ENCODE measurements around the gene KLHL25.

KLHL25 gene

DNA sequence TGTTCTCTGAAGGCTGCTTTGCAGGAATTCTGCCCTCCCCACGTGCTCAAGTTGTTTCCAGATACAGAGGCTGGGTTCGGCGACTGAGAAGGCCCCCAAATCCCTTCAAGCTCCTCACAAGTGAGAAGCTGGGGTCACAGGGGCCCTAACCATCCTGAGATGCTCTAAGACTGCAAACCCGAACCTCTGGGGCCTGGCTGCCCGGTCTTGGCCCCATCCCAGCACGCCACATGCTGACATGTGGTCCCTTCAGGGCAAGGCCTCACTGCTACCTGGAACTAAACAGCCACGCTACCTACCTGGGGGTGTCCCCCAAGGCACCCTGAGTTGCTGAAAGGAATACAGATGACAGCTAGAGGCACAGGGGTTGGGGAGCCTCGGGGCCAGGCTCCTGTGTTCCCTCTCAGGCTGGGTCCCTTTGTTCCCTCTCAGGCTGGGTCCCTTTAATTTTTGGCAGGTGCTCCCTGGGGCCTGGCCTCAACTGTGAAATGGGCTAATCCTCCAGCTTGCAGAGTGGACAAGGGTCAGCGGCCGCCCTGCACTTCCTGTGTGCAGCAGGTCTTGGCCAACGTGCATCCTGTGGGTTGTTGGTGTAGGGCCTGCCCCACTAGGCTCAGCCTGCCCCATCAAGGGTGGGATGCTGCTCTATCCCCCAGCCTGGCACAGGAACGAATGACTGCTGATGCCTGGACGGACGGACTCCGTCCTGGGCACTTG is 32.5 kb downstream of the KLHL25 start:
- H3K27me3 ChIP-seq (ENCODE audit: control insufficient read depth, insufficient read depth, low read length): no peaks in the 10 kb centered on the region
- no peak overlapping the region for H3K4me2 ChIP-seq (ENCODE audit: low read length)
- no peaks in the 10 kb centered on the region for H3K79me2 ChIP-seq
- no peaks in the 10 kb centered on the region for H3K9me3 ChIP-seq (ENCODE audit: control insufficient read depth, low read length)
- TF ChIP-seq CTCF (IDR thresholded peaks at IDR 0.05): no peak
- no peak overlapping the region for H3K4me3 ChIP-seq (ENCODE audit: low read depth, low read length)
- no peaks in the 10 kb centered on the region for H3K4me1 ChIP-seq
- H3K36me3 ChIP-seq (ENCODE audit: control insufficient read depth, insufficient read depth, low read length): no peaks in the 10 kb centered on the region
- H3K27ac ChIP-seq: no peak overlapping the region
- no peak overlapping the region for H3K9ac ChIP-seq
- H2AFZ ChIP-seq: no peak overlapping the region

GRCh38 chr15:85761635-85762034 is 33.1 kb downstream of the KLHL25 start:
- H3K36me3 ChIP-seq (ENCODE audit: control insufficient read depth, insufficient read depth, low read length): no peaks in the 10 kb centered on the region
- no peaks in the 10 kb centered on the region for H3K27me3 ChIP-seq (ENCODE audit: control insufficient read depth, insufficient read depth, low read length)
- H3K4me2 ChIP-seq (ENCODE audit: low read length): no peak overlapping the region
- no peak overlapping the region for H3K9ac ChIP-seq
- no peak overlapping the region for H2AFZ ChIP-seq
- H3K27ac ChIP-seq: no peak overlapping the region
- H3K9me3 ChIP-seq (ENCODE audit: control insufficient read depth, low read length): no peaks in the 10 kb centered on the region
- no peak for TF ChIP-seq CTCF (IDR thresholded peaks at IDR 0.05)
- no peak overlapping the region for H3K4me3 ChIP-seq (ENCODE audit: low read depth, low read length)
- H3K4me1 ChIP-seq: no peaks in the 10 kb centered on the region
- H3K79me2 ChIP-seq: no peaks in the 10 kb centered on the region

DNA sequence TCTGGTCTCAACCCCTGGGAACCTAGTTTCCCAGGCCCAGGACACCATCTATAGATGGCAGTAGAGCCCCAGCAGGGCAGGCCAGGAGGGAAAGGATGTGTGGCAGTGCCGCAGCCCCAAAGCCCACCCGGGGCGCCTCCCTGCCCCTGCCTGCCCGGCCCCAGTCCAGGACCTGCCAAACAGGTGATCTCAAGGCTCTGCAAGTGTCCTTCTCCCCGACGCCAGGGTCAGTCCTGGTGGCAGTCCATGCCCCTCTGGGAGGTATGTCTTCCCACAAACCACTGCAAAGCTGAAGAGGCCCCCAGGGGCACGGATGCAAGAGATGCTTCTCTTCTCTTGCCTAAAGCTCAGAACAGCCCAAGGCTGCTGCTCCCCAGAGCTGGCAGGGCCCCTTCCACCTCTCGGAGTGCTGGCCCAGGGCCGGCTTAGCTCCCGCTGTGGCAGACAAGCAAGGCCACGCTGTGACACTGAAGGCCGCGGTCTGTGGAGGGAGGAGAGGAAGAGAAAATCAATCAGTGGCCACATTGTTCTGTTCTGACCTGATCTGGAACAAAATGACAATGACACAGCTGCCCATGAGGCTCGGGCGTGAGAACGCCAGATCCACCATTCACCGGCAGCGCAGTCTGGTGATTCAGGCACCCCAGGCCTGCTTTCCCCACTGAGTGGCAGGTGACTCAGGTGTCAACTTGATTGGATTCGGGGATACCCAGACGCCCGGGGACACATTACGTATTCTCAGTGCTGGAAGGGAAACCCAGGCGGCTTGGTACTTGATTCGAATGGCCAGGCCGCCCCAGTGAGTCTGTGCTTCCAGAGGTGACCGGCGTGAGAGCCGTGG is 34.0 kb downstream of the KLHL25 start:
- TF ChIP-seq CTCF (IDR thresholded peaks at IDR 0.05): no peak
- no peak overlapping the region for H3K27ac ChIP-seq

GRCh38 chr15:85760049-85760448 is 34.7 kb downstream of the KLHL25 start:
- Histone ChIP-seq H3K9ac (no peak overlapping the region), H3K27ac (no peak overlapping the region), H3K4me2 (ENCODE audit: low read length) (no peak overlapping the region), H3K79me2 (no peaks in the 10 kb centered on the region), H3K27me3 (ENCODE audit: control insufficient read depth, insufficient read depth, low read length) (no peaks in the 10 kb centered on the region), H3K4me3 (ENCODE audit: low read depth, low read length) (no peak overlapping the region), H3K4me1 (no peaks in the 10 kb centered on the region), H2AFZ (no peak overlapping the region), H3K36me3 (ENCODE audit: control insufficient read depth, insufficient read depth, low read length) (no peaks in the 10 kb centered on the region), H3K9me3 (ENCODE audit: control insufficient read depth, low read length) (no peaks in the 10 kb centered on the region)
- no peak for TF ChIP-seq CTCF (IDR thresholded peaks at IDR 0.05)

More for the DNA sequence above, 34.0 kb downstream of the KLHL25 start:
- H3K79me2 ChIP-seq: no peaks in the 10 kb centered on the region
- no peaks in the 10 kb centered on the region for H3K36me3 ChIP-seq (ENCODE audit: control insufficient read depth, insufficient read depth, low read length)
- H3K27me3 ChIP-seq (ENCODE audit: control insufficient read depth, insufficient read depth, low read length): no peaks in the 10 kb centered on the region
- no peak overlapping the region for H3K4me3 ChIP-seq (ENCODE audit: low read depth, low read length)
- no peak overlapping the region for H3K4me2 ChIP-seq (ENCODE audit: low read length)
- H2AFZ ChIP-seq: no peak overlapping the region
- no peaks in the 10 kb centered on the region for H3K4me1 ChIP-seq
- H3K9ac ChIP-seq: no peak overlapping the region
- H3K9me3 ChIP-seq (ENCODE audit: control insufficient read depth, low read length): no peaks in the 10 kb centered on the region
